Measurements from ENCODE around the gene SCN8A.
A peak's percentile ranks its signal among the peaks of the same experiment; 100 is the strongest.
"Not testable (repeated sequence)": the region's sequence is repeated elsewhere in the genome, so short reads cannot be mapped to it uniquely, and the experiment has no call there.

The SCN8A gene

DNA sequence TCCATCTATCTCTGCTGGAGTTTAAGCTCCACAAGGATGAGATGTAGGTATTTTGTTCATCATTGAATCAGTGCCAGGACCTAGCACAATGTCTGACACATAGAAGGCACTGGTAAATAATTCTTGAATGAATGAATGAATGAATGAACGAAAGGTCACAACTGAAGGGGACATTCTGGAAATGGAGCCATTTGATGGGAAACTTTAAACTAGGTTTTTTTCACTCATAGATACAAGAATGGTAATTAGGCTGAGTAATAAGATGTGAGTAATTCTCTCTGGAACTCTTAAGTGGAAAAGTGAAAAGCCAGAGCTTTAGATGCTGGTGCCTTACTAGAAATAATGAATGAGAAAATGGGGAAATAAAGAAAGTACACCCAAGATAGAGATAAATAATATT, 44.3 kb downstream of the SCN8A start:
- TF ChIP-seq, protein P1, sequence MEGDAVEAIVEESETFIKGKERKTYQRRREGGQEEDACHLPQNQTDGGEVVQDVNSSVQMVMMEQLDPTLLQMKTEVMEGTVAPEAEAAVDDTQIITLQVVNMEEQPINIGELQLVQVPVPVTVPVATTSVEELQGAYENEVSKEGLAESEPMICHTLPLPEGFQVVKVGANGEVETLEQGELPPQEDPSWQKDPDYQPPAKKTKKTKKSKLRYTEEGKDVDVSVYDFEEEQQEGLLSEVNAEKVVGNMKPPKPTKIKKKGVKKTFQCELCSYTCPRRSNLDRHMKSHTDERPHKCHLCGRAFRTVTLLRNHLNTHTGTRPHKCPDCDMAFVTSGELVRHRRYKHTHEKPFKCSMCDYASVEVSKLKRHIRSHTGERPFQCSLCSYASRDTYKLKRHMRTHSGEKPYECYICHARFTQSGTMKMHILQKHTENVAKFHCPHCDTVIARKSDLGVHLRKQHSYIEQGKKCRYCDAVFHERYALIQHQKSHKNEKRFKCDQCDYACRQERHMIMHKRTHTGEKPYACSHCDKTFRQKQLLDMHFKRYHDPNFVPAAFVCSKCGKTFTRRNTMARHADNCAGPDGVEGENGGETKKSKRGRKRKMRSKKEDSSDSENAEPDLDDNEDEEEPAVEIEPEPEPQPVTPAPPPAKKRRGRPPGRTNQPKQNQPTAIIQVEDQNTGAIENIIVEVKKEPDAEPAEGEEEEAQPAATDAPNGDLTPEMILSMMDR (IDR thresholded peaks at IDR 0.05; ENCODE audit: low read length, missing control alignments): no peak
- DNase-seq (ENCODE audit: low read depth): no peak
- no peak overlapping the region for H3K4me3 ChIP-seq (replicated peaks; ENCODE audit: low read depth, low read length)

DNA sequence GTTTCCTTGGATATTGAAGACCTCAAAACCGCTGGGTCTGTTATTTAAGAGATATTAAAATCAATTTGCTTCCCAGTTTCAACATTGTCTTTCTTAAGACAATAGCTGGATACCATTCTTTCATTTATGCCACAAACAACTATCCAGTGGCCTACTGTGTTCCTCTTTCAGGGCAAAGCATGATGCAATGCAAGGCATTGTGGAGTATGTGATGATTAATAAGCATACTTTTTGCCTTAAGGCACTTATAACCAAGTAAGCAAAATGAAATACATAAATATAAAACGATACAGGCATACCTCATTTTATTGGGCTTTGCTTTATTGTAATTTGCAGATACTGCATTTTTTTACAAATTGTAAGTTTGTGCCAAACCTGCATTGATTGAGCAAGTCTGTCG, 45.5 kb downstream of the SCN8A start:
- no peak overlapping the region for H3K4me3 ChIP-seq (replicated peaks; ENCODE audit: low read depth, low read length)
- TF ChIP-seq, protein P1 (IDR thresholded peaks at IDR 0.05; ENCODE audit: low read length, missing control alignments): no peak
- DNase-seq (ENCODE audit: low read depth): peak; percentile 41

DNA sequence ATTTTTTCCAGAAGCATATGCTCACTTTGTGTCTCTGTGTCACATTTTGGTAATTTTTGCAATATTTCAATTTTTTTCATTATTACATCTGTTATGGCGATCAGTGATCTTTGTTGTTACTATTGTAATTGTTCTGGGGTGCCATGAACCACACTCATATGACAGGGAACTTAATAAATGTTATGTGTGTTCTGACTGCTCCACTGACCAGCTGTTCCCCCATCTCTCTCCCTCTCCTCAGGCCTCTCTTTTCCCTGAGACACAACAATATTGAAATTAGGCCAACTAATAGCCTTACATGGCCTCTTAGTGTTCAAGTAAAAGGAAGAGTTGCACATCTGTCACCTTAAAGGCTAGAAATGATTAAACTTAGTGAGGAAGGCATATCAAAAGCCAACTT, 46.0 kb downstream of the SCN8A start:
- TF ChIP-seq, protein P1 (IDR thresholded peaks at IDR 0.05; ENCODE audit: low read length, missing control alignments): no peak
- H3K4me3 ChIP-seq (replicated peaks; ENCODE audit: low read depth, low read length): no peak overlapping the region
- DNase-seq (ENCODE audit: low read depth): no peak

DNA sequence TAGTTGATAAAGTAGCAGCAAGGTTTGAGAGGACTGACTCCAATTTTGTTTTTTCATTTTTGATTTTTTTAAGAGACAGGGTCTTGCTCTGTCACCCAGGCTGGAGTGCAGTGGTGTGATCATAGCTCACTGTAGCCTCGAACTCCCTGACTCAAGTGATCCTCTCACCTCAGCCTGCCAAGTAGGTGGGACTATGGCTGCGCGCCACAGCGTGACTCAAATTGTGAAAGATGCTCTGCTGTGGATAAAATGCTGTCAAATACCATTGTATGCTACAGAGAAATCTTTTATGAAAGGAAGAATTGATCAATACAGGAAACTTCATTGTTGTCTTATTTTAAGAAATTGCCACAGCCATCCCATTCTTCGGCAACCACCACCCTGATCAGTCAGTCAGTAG, 48.3 kb downstream of the SCN8A start:
- no peak for DNase-seq (ENCODE audit: low read depth)
- TF ChIP-seq, protein P1 (IDR thresholded peaks at IDR 0.05; ENCODE audit: low read length, missing control alignments): no peak
- H3K4me3 ChIP-seq (replicated peaks; ENCODE audit: low read depth, low read length): no peak overlapping the region

DNA sequence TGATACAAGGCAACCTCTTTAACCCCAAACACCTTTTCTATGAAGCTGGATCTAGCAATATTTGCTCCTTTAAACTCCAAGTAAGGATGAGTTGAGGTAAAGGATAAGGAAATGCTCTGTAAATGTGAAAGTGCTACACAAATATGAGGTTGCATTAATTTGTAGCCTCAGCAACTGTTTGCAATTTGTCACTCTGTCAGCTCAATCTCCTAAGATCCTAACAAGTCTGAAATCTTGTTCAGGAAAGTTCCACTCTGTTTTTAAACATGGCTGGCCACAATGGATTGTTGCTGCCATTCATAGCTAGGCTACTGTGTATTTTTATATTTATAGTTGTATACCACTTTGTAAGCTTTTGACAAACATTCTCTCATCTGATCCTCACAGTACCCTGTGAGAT, 51.3 kb downstream of the SCN8A start:
- TF ChIP-seq, protein P1 (IDR thresholded peaks at IDR 0.05; ENCODE audit: low read length, missing control alignments): no peak
- DNase-seq (ENCODE audit: low read depth): no peak
- no peak overlapping the region for H3K4me3 ChIP-seq (replicated peaks; ENCODE audit: low read depth, low read length)

DNA sequence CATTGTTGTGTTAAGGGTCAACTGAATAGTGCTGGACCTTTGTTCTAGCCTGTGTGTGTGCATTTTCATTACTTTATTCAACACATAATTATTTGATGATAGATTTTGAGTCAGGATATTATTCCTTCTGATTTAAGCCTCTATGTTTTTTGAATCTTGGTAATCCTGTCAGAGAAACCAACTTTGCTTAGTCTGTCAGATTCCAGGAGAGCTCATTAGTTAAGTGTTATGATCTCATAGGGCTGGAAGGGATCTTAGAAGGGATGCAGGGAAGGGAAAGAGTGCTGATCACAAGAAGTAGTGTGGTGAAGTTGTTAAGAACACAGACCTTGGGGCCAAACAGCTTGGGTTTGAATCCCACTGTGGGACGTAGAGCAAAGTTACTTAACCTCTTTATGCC, 52.9 kb downstream of the SCN8A start:
- no peak for DNase-seq (ENCODE audit: low read depth)
- H3K4me3 ChIP-seq (replicated peaks; ENCODE audit: low read depth, low read length): no peak overlapping the region
- TF ChIP-seq, protein P1 (IDR thresholded peaks at IDR 0.05; ENCODE audit: low read length, missing control alignments): no peak

DNA sequence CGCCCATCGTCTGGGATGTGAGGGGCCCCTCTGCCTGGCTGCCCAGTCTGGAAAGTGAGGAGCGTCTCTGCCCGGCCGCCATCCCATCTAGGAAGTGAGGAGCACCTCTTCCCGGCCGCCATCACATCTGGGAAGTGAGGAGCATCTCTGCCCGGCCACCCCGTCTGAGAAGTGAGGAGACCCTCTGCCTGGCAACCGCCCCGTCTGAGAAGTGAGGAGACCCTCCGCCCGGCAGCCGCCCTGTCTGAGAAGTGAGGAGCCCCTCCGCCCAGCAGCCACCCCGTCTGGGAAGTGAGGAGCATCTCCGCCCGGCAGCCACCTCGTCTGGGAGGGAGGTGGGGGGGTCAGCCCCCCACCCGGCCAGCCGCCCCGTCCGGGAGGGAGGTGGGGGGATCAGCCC, 53.7 kb downstream of the SCN8A start:
- H3K4me3 ChIP-seq (replicated peaks; ENCODE audit: low read depth, low read length); DNase-seq (ENCODE audit: low read depth): not testable (repeated sequence)

DNA sequence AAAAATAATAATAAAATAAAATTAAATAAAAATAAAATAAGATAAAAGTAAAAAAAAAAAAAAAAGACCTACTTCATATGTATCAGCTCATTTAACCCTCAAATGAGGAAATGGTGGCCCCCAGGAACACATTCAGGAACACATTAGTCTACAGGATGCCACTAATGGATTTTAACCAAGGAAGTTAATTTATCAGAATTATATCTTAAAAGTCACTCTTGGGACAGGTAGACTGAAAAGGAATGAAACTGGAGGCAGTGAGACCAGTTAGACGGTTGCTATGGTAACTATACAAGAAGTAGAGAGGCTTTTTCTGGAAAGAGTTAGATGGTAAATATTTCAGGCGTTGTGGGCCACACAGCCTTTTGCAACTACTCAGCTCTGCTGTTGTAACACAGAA, 54.9 kb downstream of the SCN8A start:
- TF ChIP-seq, protein P1 (IDR thresholded peaks at IDR 0.05; ENCODE audit: low read length, missing control alignments): no peak
- no peak for DNase-seq (ENCODE audit: low read depth)
- H3K4me3 ChIP-seq (replicated peaks; ENCODE audit: low read depth, low read length): no peak overlapping the region
